CD4-positive, alpha-beta T cell treated with Interleukin-6 at 100 ng/mL for 8 hours (primary cell): ENCODE results near the gene GPR39.
"Not testable (repeated sequence)": the region's sequence is repeated elsewhere in the genome, so short reads cannot be mapped to it uniquely, and the experiment has no call there.

Experiments used
- DNase-seq: peaks from one replicate; pipeline ENCODE4 v3.0.0-alpha.2; 2020; ENCODE audit warnings: mixed read lengths, low spot score

Gene GPR39

GRCh38 chr2:132497591-132497990 lies 81.0 kb downstream of the GPR39 start:
- DNase-seq: no peak

- no peak for DNase-seq
Measured at GRCh38 chr2:132503701-132504100, 87.1 kb downstream of the GPR39 start.

- no peak for DNase-seq
Measured at GRCh38 chr2:132515010-132515409, 98.4 kb downstream of the GPR39 start.

- DNase-seq: no peak
Measured at GRCh38 chr2:132517386-132517785, 100.8 kb downstream of the GPR39 start.

- no peak for DNase-seq
Measured at GRCh38 chr2:132518302-132518701, 101.7 kb downstream of the GPR39 start.

- no peak for DNase-seq
Measured at GRCh38 chr2:132519566-132519965, 103.0 kb downstream of the GPR39 start.

- DNase-seq: no peak
Measured at GRCh38 chr2:132521341-132521740, 104.7 kb downstream of the GPR39 start.

GRCh38 chr2:132522901-132523300 lies 106.3 kb downstream of the GPR39 start:
- no peak for DNase-seq

- DNase-seq: not testable (repeated sequence)
Measured at GRCh38 chr2:132537061-132537460, 120.5 kb downstream of the GPR39 start.

GRCh38 chr2:132538331-132538855 lies 121.8 kb downstream of the GPR39 start:
- no peak for DNase-seq

GRCh38 chr2:132540166-132540565 lies 123.6 kb downstream of the GPR39 start:
- DNase-seq: no peak

GRCh38 chr2:132542953-132543569 lies 126.5 kb downstream of the GPR39 start:
- DNase-seq: no peak

- DNase-seq: no peak
Measured at GRCh38 chr2:132544006-132544630, 127.5 kb downstream of the GPR39 start.

- DNase-seq: no peak
Measured at GRCh38 chr2:132547090-132547687, 130.6 kb downstream of the GPR39 start.

- DNase-seq: no peak
Measured at GRCh38 chr2:132549935-132550670, 133.5 kb downstream of the GPR39 start.

- no peak for DNase-seq
Measured at GRCh38 chr2:132550946-132551345, 134.3 kb downstream of the GPR39 start.

- no peak for DNase-seq
Measured at GRCh38 chr2:132557694-132558093, 141.1 kb downstream of the GPR39 start.

- no peak for DNase-seq
Measured at GRCh38 chr2:132559326-132559725, 142.7 kb downstream of the GPR39 start.

- DNase-seq: no peak
Measured at GRCh38 chr2:132559921-132560320, 143.3 kb downstream of the GPR39 start.

- DNase-seq: no peak
Measured at GRCh38 chr2:132560562-132560961, 144.0 kb downstream of the GPR39 start.

- DNase-seq: no peak
Measured at GRCh38 chr2:132562245-132562644, 145.6 kb downstream of the GPR39 start.

- no peak for DNase-seq
Measured at GRCh38 chr2:132564065-132564464, 147.5 kb downstream of the GPR39 start.

- no peak for DNase-seq
Measured at GRCh38 chr2:132566379-132566778, 149.8 kb downstream of the GPR39 start.
